MM.1S (cell line): ENCODE measurements around the gene AKR7A3.

ENCODE experiments used
- DNase-seq: peaks from one replicate; pipeline ENCODE4 v3.0.0-alpha.2; 2015
- H2AFZ ChIP-seq: fragments of 300-600 bp; sonication (generic); 2 replicates; pipeline ENCODE4 v1.6.0; 2016; ENCODE audit warnings: antibody characterized with exemption, low read length
- H3F3A ChIP-seq: fragments of 300-600 bp; sonication (generic); 2 replicates; pipeline ENCODE4 v1.6.1; 2016; ENCODE audit warnings: mild to moderate bottlenecking, antibody characterized with exemption, low read length, moderate library complexity, mixed read lengths; ENCODE audit not compliant: insufficient read depth
- H3K27ac ChIP-seq: fragments of 300-600 bp; sonication (generic); 2 replicates; pipeline ENCODE4 v1.5.1; 2016; ENCODE audit warnings: mild to moderate bottlenecking, low read length
- H3K27me3 ChIP-seq: fragments of 300-600 bp; sonication (generic); replicated peaks from 2 replicates; pipeline ENCODE4 v1.6.0; 2016; ENCODE audit warnings: low read length; ENCODE audit not compliant: insufficient read depth
- H3K36me3 ChIP-seq: fragments of 300-600 bp; sonication (generic); replicated peaks from 2 replicates; pipeline ENCODE4 v1.6.1; 2016; ENCODE audit warnings: mild to moderate bottlenecking, low read length, mixed read lengths; ENCODE audit not compliant: insufficient read depth
- H3K4me1 ChIP-seq: fragments of 300-600 bp; sonication (generic); 2 replicates; pipeline ENCODE4 v1.6.1; 2016; ENCODE audit warnings: low read length, mixed read lengths
- H3K4me2 ChIP-seq: fragments of 300-600 bp; sonication (generic); 2 replicates; pipeline ENCODE4 v1.6.0; 2016; ENCODE audit warnings: low read depth, low read length
- H3K4me3 ChIP-seq: fragments of 300-600 bp; sonication (generic); 2 replicates; pipeline ENCODE4 v1.5.1; 2016; ENCODE audit warnings: low read length, mixed read lengths
- H3K79me2 ChIP-seq: fragments of 300-600 bp; sonication (generic); 2 replicates; pipeline ENCODE4 v1.6.1; 2016; ENCODE audit warnings: mixed run types, low read length, mixed read lengths
- H3K9ac ChIP-seq: fragments of 300-600 bp; sonication (generic); 2 replicates; pipeline ENCODE4 v1.6.1; 2016; ENCODE audit warnings: low read length, mixed read lengths
- H3K9me2 ChIP-seq: fragments of 300-600 bp; sonication (generic); replicated peaks from 2 replicates; pipeline ENCODE4 v1.6.1; 2016; ENCODE audit warnings: mild to moderate bottlenecking, low read length, mixed read lengths; ENCODE audit not compliant: insufficient read depth
- H3K9me3 ChIP-seq: fragments of 300-600 bp; sonication (generic); replicated peaks from 2 replicates; pipeline ENCODE4 v1.6.1; 2016; ENCODE audit warnings: mild to moderate bottlenecking, low read length, mixed read lengths; ENCODE audit not compliant: insufficient read depth
- H4K20me1 ChIP-seq: fragments of 300-600 bp; sonication (generic); 2 replicates; pipeline ENCODE4 v1.6.1; 2016; ENCODE audit warnings: mild to moderate bottlenecking, low read length, moderate library complexity, mixed read lengths; ENCODE audit not compliant: insufficient read depth
- CTCF ChIP-seq: fragments of 300-600 bp; sonication (generic); IDR thresholded peaks from 2 replicates; pipeline ENCODE4 v1.5.1; 2016; ENCODE audit warnings: antibody characterized with exemption, low read length, mixed read lengths
- EZH2 ChIP-seq: fragments of 300-600 bp; sonication (generic); optimal IDR thresholded peaks from 2 replicates; pipeline ENCODE3; 2017; ENCODE audit warnings: low read depth, mild to moderate bottlenecking, antibody characterized with exemption, low read length, mixed read lengths
- EZH2phosphoT487 ChIP-seq: fragments of 300-600 bp; sonication (generic); IDR thresholded peaks from 2 replicates; pipeline ENCODE4 v1.6.1; 2018; ENCODE audit warnings: antibody characterized with exemption, low read length

AKR7A3 gene

GRCh38 chr1:19323987-19324664, 35.6 kb upstream of the AKR7A3 start:
- TF ChIP-seq EZH2 (no peak), CTCF (no peak), EZH2phosphoT487 (no peak)
- no peak overlapping the region for H3K9ac ChIP-seq

DNA sequence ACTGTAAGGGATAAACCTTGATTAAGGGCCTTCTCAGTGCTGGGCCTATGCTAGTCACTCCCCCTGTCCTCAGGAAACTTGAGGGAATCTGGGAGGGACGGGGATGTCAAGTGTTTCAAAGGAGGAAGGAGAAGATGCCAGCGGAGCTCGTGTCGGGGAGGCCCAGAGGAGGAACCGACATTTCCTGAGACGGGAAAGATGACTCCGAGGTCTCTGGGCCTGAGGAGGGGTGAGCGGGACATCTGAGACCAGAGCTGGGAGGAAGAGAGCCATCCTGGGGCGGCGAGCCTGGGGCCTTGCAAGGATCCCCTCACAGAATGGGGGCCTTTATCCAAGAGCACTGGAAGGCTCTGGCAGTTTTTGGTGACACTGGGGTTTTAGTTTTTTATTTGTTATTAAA, 33.9 kb upstream of the AKR7A3 start:
- DNase-seq, result no peak
- Histone ChIP-seq H3K9me3 (no peaks in the 10 kb centered on the region), H3K4me2 (no peak overlapping the region), H2AFZ (no peak overlapping the region), H3K27ac (no peak overlapping the region), H3K9ac (no peak overlapping the region), H3F3A (no peaks in the 10 kb centered on the region), H3K9me2 (no peaks in the 10 kb centered on the region), H3K4me3 (no peak overlapping the region), H3K36me3 (no peaks in the 10 kb centered on the region), H3K79me2 (no peaks in the 10 kb centered on the region), H3K4me1 (no peaks in the 10 kb centered on the region), H4K20me1 (no peaks in the 10 kb centered on the region), H3K27me3 (no peaks in the 10 kb centered on the region)
- TF ChIP-seq CTCF (no peak), EZH2phosphoT487 (no peak), EZH2 (no peak)

More at GRCh38 chr1:19323987-19324664, 35.6 kb upstream of the AKR7A3 start:
- Histone ChIP-seq H4K20me1 (no peaks in the 10 kb centered on the region), H3K36me3 (no peaks in the 10 kb centered on the region), H3K4me1 (no peaks in the 10 kb centered on the region), H3K9me3 (no peaks in the 10 kb centered on the region), H3F3A (no peaks in the 10 kb centered on the region), H3K9me2 (no peaks in the 10 kb centered on the region), H2AFZ (no peak overlapping the region), H3K27me3 (no peaks in the 10 kb centered on the region), H3K79me2 (no peaks in the 10 kb centered on the region), H3K4me2 (no peak overlapping the region), H3K27ac (no peak overlapping the region), H3K4me3 (no peak overlapping the region)
- no peak for DNase-seq

DNA sequence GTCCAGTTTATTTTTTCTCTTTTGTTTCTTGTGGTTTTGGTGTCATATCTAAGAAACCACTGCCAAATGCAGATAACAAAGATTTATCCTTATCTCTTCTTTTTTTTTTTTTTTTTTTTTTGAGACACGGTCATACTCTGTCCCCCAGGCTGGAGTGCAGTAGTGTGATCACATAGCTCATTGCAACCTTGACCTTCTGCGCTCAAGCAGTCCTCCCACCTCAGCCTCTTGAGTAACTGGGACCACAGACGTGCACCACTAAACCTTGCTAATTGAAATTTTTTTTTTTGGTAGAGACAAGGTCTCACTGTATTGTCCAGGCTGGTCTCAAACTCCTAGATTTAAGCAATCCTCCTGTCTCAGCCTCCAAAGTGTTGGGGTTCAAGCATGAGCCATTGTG, 32.5 kb upstream of the AKR7A3 start:
- no peaks in the 10 kb centered on the region for H3K27me3 ChIP-seq
- no peak overlapping the region for H3K4me2 ChIP-seq
- no peak overlapping the region for H3K27ac ChIP-seq
- H3K36me3 ChIP-seq, result no peaks in the 10 kb centered on the region
- no peak overlapping the region for H3K9ac ChIP-seq
- H3K4me1 ChIP-seq, result no peaks in the 10 kb centered on the region
- H3K79me2 ChIP-seq, result no peaks in the 10 kb centered on the region
- no peaks in the 10 kb centered on the region for H3K9me2 ChIP-seq
- DNase-seq, result no peak
- TF ChIP-seq EZH2 (no peak), EZH2phosphoT487 (no peak), CTCF (no peak)
- no peaks in the 10 kb centered on the region for H3F3A ChIP-seq
- no peak overlapping the region for H2AFZ ChIP-seq
- H3K4me3 ChIP-seq, result no peak overlapping the region
- no peaks in the 10 kb centered on the region for H4K20me1 ChIP-seq
- no peaks in the 10 kb centered on the region for H3K9me3 ChIP-seq
